Stimulated activated naive CD8-positive, alpha-beta T cell treated with anti-CD3 and anti-CD28 coated beads, Interleukin-15, Interleukin-2, amounts not matched to agents 100 U/mL and 50 U/mL, for 24 hours (primary cell): Measurements from ENCODE around the gene GNPTAB.
A peak's percentile ranks its signal among the peaks of the same experiment; 100 is the strongest.

ENCODE experiments used
- ATAC-seq: fragments of 150-1000 bp; cut with Tn5 transposase; one replicate; pipeline ENCODE4 v1.10.0; 2021
- DNase-seq: peaks from one replicate; pipeline ENCODE4 v3.0.0; 2021

The GNPTAB gene

DNA sequence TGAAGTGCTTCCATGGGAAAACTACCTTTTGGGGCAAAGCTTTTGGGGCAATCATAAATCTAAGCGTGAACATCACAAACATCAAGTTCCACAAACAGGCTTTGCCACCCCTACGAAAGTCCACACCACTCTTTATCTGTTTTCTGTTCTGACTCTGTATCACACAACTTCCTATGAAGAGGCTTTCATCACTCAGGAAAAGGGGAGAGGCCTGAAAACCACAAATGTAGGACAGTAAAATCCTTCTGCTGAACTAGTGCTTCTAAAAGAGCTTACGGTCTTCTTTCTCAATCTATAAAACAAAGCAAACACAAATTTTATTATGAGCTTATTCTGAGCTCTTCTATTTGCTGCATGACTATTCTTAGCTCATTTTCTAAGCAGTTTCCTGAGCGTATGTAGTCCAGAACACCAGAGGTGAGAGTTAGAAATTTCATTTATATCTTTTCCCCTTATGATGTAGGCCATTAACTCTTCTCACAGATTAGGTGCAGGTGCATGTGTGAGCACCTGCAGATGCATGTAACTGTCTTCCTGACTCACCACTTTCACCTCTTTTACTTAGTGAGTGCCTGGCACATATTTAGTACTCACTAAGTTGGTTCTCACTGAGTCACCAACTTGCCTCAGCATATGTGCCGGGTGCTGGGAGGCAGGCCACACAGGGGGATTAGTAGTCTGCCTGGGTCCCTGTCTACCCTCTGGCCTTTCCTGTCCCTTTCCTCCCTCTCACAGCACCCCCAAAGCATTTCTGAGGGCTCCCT, 58.6 kb downstream of the GNPTAB start:
- no peak for DNase-seq
- no peak for ATAC-seq

DNA sequence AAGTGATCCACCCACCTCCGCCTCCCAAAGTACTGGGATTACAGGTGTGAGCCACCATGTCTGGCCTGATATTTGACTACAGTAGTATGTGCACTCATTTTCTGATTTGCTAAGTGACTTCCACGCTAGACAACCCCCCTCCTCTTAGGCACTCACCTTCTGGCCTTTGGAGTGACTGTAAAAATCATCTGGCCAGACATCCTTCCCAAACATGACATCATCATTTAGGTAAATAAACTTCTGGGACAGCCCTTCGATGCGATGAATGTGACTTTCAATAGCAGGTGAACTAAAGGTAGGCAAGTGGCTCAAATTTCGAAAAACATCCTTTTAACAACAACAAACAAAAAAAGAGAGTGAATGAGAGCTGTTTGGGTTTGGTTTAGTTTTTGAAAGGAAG, 60.9 kb downstream of the GNPTAB start:
- ATAC-seq (no peak), DNase-seq (no peak)

DNA sequence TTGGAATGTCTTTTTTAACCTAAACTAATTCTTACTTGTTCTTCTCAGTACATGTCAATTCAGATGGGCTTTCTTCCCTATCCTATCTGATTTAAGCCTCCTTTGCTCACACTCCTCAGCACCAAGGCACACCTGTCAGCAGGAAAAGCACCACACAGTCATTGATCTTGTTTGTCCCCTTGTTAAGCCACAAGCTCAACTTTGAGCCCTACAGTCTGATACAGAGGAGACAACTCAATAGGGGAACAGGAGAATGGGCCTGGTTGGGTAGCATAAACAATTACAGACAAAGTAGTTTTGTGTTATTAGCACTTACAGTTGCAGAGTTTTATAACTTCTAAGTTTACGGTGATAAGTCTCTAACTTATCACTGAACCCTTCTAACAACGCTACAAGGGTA, 62.0 kb downstream of the GNPTAB start:
- no peak for ATAC-seq
- no peak for DNase-seq

DNA sequence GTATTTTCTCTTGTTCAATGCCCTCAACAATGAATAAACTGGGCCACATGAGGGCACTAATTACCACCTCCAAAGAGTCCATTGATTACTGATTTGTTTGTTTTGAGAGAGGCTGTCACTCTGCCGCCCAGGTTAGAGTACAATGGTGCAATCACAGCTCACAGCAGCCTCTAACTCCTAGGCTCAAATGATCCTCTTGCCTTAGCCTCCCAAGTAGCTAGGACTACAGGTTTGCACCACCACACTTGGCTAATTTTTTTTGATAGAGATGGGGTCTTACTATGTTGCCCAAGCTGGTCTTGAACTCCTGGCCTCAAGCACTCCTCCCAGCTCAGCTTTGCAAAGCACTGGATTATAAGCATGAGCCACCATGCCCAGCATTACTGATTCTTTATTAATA, 63.2 kb downstream of the GNPTAB start:
- ATAC-seq (no peak), DNase-seq (no peak)

DNA sequence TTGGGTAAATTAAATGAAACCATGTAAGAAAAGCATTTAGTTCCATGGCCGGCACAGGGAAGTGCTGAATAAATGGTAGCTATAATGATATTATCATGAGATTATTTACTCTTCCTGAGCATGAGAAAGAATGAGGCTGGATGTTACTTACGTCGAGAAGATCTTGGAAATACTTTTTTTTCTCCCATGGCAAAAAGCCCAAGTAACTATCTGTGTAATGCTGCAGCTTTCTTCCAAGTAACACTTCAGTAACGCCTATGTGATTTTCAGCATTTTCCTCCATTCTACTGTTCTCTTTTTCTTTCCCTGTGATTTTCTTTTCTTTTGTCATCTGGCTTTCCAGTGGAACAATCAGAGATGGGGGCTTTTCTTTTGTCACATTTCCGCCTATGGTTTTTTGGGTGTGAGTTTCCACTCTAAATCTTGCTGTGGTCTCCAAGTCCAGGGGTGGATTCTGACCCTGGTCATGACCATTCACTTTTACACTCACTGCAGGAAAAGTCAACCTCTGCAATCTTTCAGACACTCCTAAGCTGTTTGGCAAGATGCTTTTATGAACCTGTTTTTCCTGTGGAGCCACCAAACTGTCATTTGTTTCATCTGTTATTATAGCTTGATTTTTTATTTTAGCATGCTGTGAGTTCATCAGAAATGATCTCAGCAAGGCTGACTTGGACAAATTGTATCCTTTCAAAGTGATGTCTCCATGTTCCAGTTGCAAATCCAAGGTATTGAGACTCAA, 66.5 kb downstream of the GNPTAB start:
- no peak for ATAC-seq
- no peak for DNase-seq

DNA sequence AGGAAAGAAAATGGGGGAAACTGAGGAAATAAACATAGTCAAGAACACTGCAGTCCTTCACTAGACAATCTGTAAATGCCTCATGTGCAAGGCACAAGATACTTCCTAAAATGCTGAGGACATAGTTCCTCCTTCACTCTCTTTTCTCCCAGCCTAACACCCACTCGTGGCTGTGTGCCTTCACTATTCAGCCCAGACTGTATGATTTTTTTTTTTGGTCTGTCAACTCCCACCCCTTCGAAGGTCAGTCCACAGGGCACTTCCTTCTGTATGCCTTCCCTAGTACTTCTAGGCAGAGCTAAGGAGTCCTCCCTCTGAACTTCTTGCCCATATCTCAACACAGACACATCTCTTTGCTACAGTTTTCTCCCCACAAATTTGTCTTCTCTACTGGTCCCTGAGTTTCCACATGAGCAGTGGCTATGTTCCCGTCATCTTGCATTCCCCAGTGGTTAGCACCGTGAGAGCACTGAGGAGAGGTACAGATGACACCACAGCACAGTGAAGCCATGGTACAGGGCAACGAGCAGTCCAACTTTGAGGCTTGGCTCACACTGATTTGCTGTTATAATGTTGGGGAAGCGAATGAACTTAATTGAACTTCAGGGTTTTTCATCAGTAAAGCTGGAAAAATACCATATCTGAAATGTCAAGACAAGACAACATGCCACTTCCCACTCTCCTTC, 67.4 kb downstream of the GNPTAB start:
- no peak for ATAC-seq
- no peak for DNase-seq

DNA sequence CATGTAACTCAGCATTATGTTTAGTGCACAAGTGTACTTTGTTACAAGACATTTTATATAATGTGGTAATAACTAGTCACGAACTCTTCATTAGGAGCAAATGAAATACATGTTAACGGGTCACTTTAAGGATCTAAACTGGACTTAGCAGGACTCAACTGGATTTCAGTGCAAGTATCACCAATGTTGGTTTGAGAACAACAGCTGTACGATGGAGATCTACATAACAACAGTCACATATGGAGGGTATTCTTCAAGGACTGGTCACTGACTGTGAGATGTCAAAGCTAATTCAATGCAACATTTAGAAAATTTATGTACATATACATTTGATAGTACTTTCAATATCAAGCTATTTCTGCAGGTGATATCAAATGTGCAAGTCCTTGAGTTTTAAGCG, 69.0 kb downstream of the GNPTAB start:
- DNase-seq (no peak), ATAC-seq (no peak)

DNA sequence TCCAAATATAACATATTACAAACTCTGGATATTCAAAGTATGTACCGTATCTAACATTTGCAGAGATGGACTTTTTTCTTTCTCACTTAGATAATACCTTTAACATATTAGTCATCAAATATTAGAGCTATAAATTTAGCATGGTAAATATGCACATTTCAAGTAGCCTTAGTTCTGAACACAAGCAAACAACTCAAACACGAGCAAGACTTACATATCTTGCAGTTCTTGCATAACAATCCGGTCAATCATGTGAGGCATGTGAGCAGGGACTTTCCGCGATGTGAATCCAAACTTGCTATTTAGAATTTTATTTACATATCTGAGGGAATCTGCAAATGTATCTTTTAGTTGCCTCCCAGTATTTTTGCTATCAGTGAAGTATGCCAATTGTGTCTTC, 69.4 kb downstream of the GNPTAB start:
- DNase-seq (no peak), ATAC-seq (no peak)

DNA sequence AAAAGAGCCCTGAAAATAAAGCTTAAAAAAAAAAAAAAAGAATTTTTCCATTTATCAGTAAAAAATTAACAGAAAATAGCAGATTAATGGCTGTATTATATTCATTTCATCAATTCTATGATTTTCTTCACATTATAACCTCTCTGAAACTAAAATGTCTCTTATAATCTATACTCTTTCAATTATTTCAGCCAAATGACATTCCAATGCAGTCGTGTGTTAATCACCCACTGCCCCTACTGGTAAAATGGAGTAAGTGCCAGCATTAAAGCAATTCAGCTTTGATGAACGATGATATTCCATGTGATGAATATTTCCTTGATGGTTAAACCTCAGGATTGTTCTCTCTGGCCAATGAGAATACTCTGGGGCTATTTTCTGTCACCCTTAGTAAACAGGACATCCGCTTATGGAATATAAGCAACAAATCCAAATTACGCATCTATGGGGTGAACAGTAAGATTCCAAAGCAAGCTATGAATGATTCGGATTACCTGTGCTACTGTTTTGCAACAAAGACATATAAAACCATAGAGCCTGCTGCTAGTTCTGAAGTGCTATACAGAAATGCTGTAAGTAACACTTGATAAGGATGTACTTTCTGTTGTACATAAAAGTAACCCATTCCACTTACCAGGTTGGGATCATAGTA, 71.2 kb downstream of the GNPTAB start:
- ATAC-seq = no peak

DNA sequence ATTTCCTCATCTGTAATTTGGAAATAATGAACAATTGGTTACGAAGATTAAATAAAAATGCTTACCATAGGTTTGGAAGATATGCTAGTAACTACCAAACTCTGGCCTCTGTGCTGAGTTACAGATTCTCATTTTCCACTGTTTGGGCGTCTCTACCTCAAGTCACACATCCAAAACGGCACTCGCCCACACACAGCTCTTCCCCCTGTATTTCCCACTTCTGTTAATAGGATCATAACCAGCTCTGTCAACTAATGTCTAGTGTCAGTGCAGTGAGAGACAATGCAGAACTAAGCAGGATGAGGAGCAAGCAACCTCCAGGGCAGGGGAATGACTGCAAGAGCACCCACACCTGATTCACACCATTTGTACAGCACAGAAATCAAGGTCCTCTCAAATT, 80.6 kb downstream of the GNPTAB start:
- DNase-seq (no peak), ATAC-seq (no peak)

More for the DNA sequence above, 71.2 kb downstream of the GNPTAB start:
- no peak for DNase-seq

DNA sequence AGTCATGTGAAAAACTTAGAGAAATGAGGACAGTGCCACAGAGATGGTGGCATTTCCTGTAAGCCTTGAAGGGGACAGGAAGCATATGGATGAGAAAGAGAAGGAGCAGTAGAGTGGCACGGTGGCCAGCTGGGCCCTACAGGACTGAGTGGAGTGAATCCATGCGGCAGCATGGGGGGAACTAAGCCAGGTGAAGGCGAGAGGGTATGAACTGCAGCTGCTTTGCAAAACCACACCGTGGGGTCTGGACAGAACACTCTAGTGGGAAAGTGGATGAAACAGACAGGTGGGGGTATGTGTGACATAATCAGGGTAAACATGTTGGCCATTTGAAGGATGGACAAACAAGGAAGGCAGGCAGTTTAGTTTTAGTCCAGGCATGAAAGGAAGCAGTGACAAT, 81.1 kb downstream of the GNPTAB start:
- no peak for DNase-seq
- ATAC-seq = no peak

DNA sequence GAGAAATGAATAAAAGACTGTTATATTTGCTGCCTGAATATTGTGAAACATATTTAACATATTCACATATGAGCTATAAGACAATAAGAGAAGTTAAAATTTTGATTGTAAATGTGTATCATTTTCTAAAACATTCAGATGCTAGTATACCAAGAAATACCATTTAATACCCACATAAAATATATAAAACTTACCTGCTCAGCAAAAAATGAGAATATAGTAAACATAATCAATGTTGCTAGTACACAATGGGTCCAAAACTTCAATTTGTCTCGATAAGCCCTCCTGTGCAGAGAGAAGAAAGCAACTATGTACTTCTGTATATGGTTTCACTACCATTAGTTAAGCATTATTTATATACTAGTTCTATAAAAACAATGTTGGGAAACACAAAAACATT, 81.9 kb downstream of the GNPTAB start:
- ATAC-seq = no peak

DNA sequence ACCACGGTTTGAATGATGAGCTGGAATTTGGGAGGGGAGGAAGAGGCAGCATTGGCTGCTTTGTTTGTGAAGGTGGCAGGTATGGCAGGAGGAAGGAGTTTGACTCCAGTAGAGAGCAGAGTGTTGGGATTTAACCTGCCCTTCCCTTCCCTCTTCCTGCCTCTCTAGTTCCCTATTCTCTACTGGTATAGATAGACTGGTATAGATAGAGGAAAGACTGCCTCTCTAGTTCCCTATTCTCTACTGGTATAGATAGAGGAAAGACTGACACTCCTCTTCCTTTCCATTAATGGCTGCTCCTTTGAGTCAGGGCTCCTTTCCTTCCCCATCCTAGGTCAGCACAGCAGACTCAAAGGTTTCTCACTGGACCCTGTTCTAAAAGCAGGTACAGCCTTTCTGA, 83.1 kb downstream of the GNPTAB start:
- ATAC-seq (no peak), DNase-seq (no peak)

More for the DNA sequence above, 81.9 kb downstream of the GNPTAB start:
- DNase-seq = no peak

DNA sequence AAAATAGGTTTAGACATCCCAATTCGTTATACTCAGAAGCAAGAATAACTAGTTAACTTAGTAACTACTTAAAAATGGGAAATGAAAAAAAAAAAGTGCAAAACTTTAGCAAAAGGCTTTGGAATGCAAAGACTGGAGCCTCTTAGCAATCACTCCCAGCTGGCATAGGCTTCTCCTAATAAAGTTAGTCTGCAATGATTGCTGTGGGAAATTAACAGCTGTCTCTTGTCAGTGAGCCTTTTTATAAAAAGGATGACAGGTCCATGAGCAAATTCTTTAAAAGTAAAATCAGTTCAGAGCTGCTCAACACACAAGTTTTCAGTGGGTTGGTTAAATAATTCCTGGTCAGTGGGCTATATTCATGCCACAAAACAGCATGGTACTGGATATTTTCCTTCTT, 84.1 kb downstream of the GNPTAB start:
- no peak for DNase-seq
- ATAC-seq = no peak

DNA sequence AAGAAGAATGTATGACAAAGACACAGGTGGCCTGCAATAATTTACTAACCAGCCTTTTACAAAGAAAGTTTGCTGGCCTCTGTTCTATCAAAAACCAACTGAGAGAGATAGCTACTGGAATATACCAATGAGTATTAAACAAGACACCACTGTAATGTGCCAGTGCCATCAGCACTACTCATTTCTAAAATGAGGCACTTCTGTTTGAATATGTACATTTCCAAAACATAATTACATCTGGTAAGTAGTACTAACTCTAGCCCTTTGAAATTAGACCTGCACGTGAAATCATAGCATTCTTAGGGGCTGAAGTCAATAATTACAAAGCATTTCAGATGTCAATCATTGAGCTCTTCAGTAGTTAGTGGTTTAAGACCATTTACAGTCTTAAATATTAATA, 84.6 kb downstream of the GNPTAB start:
- DNase-seq = no peak
- ATAC-seq = no peak

DNA sequence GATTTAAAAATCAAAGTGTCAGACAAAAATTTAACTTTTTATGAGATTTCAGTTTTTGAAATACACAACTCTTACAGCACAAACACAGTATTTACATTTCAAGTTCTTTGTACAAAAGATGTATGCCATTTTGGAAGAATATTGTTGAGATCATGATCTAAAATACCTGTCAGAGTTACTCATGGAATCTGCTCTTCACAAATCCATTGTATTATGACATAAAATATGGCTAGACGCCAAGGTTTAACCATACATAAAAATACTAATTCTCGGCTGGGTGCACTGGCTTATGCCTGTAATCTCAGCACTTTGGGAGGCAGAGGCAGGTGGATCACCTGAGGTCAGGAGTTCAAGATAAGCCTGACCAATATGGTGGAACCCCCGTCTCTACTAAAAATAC, 85.3 kb downstream of the GNPTAB start:
- DNase-seq = no peak
- ATAC-seq = no peak

DNA sequence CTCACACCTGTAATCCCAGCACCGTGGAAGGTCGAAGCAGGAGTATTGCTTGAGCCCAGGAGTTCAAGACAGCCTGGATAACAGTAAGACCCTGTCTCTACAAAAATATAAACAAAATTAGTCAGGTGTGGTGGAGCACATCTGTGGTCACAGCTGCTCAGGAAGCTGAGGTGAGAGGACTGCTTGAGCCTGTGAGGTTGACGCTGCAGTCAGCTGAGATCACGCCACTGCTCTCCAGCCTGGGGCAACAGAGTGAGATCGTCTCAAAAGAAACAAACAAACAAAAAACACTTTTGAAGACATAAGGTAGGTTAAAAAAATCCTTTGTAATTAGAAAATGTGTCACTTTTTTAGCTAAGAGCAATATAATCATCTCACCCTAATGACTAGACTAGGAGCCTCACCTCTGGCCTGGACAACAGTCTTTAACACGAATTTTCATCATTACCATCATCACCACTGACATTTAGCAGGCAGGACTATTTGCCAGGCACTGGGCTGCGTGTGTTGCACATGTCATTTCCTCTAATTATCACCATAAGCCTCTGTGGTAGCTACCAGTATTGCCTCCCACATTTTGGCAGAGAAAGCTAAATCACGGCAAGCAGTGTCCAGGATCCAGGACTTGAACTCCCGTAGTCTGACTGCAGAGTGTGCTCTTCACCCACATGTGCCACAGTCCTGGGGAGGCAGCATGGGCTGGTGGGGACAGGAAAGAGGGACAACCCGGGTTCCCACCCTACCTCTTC, 86.9 kb downstream of the GNPTAB start:
- ATAC-seq = peak; percentile 43

DNA sequence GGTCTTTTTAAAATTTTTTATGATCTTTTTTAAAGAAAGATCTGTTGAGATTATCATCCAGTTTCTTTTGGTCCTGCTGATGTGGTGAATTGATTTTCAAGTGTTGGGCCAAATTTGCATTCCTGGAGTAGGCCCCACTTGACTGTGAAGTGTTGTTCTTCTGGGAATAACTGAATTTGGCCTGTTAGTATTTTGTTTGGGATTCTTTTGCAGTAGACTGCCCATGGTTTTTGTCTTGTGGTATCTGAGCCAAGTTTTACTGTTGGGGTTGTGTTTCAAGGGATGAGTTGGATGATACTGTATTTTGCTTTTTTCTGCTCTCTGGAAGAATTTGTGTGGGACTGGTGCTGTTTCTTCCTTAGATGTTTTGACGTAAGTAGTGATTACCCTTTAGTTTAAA, 87.5 kb downstream of the GNPTAB start:
- ATAC-seq = no peak
- DNase-seq = no peak

More for the DNA sequence above, 86.9 kb downstream of the GNPTAB start:
- DNase-seq = peak; percentile 18

DNA sequence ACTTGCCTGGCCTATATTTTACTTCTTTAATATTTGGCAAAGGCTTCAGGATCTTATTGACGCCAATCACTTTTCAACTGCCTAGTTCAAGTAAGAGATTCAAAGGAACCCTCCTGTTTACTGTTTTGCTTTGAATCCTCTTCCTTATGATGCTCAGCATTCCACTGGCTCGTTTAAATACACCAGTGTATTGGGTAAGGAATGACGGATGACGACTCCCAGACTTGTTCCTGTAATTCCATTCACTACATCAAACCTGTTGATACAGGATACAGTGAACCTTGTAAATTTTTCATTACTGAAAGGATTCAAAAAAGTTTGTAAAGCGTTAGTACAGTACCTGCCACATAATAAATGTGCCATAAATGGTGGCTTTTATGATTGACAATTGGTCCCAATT, 89.8 kb downstream of the GNPTAB start:
- no peak for ATAC-seq
- no peak for DNase-seq

DNA sequence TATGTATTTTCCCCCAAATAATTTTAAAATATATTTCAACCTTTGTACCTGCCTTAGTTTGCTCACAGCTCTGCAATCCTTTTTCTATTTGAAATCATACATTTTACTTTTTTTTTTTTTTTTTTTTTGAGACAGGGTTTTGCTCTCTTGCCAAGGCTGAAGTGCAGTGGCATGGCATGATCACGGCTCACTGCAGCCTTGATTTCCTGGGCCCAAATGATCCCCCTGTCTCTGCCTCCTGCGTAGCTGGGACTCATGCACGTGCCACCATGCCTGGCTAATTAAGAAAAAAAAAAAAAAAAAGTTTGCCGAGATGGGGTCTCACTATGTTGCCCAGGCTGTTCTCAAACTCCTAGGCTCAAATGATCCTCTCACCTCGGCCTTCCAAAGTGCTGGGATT, 90.2 kb downstream of the GNPTAB start:
- ATAC-seq (no peak), DNase-seq (no peak)

DNA sequence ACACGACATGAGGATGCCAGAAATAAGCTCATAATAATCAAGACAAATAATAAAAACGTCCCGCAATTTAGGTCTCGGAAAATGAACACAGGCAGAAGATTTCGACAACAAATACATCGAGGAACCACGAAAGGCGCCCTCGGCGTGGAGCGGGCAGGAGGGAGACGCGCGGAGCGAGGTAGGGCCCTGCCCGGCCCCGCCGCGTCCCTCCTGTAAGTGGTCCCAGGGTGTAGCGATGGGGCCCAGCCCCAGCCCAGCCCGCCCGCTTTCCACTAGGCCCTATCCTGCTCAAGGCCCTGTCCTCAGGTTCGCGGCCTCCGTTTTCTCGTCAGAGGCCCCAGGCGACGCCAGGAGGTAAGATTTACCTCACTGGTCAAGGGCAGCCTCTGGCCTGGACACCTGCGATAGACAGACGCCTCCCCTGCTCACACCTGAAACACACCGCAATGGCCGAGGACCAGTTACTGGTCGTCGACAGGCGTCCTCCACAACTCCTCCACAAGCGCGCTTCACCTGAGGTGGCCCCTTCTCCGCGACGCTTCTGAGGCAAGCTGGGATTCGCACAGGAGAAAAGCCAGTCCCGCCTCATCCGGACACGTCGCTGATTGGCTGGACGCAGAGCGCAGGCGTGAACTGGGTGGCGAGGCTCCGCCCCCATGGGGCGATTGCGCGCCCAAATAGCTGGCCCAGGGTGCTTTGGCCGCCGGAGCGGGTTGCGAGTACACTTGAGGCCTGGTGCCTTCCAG, 91.7 kb downstream of the GNPTAB start, which contains the start of gene SYCP3:
SYCP3 (minus strand) TSS at position 543 of the 746 bp plus-strand sequence. CDS start 1,527 bp downstream, outside the sequence.
- ATAC-seq (no peak), DNase-seq (no peak)
